T-helper 1 cell treated with Interleukin-12 subunit alpha and Interleukin-12 subunit beta and Interleukin-4 antibody, amounts not matched to agents 30 μg/mL and 1 μg/mL, for 36 hours (primary cell): ENCODE results near the gene CAMK1D.

ENCODE experiments used
- H3K27ac Mint-ChIP-seq: one replicate; pipeline ENCODE4 v1.8.0; 2021; ENCODE audit warnings: mild to moderate bottlenecking, mixed read lengths
- H3K27me3 Mint-ChIP-seq: one replicate; pipeline ENCODE4 v1.8.0; 2021; ENCODE audit warnings: low read depth, mixed read lengths
- H3K36me3 Mint-ChIP-seq: one replicate; pipeline ENCODE4 v1.8.0; 2021; ENCODE audit warnings: low read depth, mixed read lengths
- H3K4me1 Mint-ChIP-seq: one replicate; pipeline ENCODE4 v1.8.0; 2021; ENCODE audit warnings: low read depth, mixed read lengths
- H3K4me3 Mint-ChIP-seq: one replicate; pipeline ENCODE4 v1.8.0; 2021; ENCODE audit warnings: mild to moderate bottlenecking, moderate library complexity, mixed read lengths
- H3K9me3 Mint-ChIP-seq: one replicate; pipeline ENCODE4 v1.8.0; 2021; ENCODE audit warnings: mixed read lengths

The CAMK1D gene

DNA sequence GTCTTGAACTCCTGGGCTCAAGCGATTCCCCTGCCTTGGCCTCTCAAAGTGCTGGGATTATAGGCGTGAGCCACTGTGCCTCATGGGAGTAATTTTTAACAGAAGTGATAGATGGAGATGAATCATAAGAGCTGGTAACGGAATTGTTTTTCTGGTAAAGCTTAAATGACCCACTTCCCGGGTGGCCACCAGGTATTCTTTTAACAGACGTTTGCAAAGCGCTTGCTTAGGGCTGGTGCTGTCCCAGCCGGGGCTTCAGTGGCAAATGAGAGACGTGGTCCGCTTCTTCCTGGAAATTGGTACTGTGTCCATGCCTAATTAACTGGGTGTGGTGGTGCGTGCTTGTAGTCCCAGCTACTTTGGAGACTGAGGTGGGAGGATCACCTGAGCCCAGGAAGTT lies 23.5 kb downstream of the CAMK1D start:
- no peak overlapping the region for H3K27ac Mint-ChIP-seq
- H3K4me1 Mint-ChIP-seq = peaks cover 6% of the 10 kb centered on the region
- H3K27me3 Mint-ChIP-seq = no peaks in the 10 kb centered on the region
- no peaks in the 10 kb centered on the region for H3K9me3 Mint-ChIP-seq
- no peaks in the 10 kb centered on the region for H3K36me3 Mint-ChIP-seq
- H3K4me3 Mint-ChIP-seq = no peak overlapping the region

DNA sequence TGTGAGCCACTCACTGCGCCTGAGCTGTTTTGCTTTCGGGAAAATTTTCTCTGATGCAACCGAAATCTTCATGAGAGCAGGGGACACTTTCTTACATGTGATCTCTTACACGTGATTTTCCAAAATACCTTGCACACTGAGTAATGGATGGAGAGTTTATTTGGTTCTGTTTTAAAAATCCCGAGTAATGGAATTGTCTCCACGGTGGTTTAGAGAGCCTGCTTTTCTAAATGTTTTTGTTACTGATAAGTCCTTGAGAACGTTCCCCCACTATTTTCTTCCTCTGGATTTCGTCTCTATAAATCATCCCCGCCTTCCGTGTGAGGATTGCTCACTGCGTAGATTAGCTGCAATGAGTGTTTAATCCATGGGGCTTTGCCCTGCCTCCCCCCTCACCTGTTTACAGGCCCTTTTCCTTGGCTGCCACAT lies 25.7 kb downstream of the CAMK1D start:
- H3K27ac Mint-ChIP-seq = no peak overlapping the region
- no peaks in the 10 kb centered on the region for H3K27me3 Mint-ChIP-seq
- H3K4me1 Mint-ChIP-seq = peaks cover 2% of the 10 kb centered on the region
- H3K9me3 Mint-ChIP-seq = no peaks in the 10 kb centered on the region
- H3K4me3 Mint-ChIP-seq = no peak overlapping the region
- H3K36me3 Mint-ChIP-seq = no peaks in the 10 kb centered on the region

DNA sequence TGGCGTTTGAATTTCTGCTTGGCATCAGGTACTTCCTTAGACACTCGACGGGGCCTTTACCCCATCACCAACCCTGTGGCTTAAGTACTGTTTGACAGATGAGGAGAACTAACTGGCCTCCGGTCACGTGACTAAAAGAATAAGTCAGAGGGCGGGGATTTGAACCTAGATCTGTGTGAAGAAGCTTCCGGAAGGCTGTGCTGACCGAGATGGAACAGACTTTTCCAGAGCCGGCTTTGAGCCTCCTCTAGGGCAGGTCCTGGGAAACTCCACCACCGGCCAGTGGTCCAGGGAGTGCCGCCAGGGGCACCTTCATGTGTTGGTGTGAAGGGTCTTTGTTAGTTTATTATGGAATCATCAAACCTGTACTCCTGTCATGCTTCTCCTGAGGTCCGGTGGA lies 26.9 kb downstream of the CAMK1D start:
- H3K36me3 Mint-ChIP-seq = no peaks in the 10 kb centered on the region
- no peak overlapping the region for H3K27ac Mint-ChIP-seq
- H3K4me1 Mint-ChIP-seq = peaks cover 2% of the 10 kb centered on the region
- H3K4me3 Mint-ChIP-seq = no peak overlapping the region
- H3K9me3 Mint-ChIP-seq = no peaks in the 10 kb centered on the region
- no peaks in the 10 kb centered on the region for H3K27me3 Mint-ChIP-seq

DNA sequence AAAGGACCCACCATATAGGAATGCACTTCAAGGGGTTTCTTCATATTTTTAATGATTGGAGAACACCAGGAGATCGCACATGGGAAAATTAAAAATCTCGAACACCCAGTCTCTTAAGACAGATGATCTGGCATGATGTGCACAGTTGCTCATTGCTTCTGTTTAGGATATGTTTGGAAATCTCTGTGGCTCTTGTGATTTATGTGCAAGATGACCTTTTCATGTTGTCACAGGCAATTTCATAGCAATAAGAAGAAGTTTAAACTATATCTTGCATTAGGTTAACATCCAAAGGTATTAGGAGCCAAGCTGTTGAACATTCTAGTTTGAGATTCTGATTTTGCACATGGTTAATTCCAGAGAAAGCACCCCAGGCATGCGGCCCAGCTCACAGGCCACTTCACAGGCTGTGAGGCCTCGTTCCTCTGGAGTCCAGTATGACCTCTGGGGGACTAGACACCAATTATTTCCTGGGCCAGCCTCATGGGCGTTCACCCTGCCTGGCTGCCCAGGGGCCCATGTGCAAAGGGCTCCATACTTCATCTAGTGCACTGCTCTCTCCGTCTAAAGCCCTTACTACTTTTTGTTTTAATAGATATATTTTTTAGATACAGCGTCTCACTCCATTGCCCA lies 28.4 kb downstream of the CAMK1D start:
- H3K27me3 Mint-ChIP-seq = no peaks in the 10 kb centered on the region
- peaks cover 2% of the 10 kb centered on the region for H3K4me1 Mint-ChIP-seq
- H3K9me3 Mint-ChIP-seq = no peaks in the 10 kb centered on the region
- H3K27ac Mint-ChIP-seq = no peak overlapping the region
- no peaks in the 10 kb centered on the region for H3K36me3 Mint-ChIP-seq
- no peak overlapping the region for H3K4me3 Mint-ChIP-seq

DNA sequence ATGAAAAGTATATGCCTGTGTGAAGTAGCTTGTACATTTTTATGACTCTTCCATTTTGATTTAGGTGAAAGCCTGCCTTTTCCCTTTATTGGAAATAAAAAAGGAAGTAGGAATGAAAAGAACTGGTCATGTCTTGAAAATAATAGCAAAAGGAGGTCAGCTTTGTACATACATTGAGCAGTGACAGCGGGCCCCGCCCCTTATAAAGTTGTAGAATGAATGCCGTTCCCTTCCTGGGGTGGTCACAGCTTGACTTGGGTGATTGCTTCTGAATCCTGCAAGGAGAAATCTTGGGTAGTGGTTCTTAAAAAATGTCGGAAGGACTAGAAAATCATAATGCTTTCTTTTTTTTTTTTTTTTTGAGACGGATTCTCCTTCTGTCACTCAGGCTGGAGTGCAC lies 31.7 kb downstream of the CAMK1D start:
- Mint-ChIP-seq H3K27ac (no peak overlapping the region), H3K4me3 (no peak overlapping the region), H3K36me3 (peaks cover 5% of the 10 kb centered on the region)

DNA sequence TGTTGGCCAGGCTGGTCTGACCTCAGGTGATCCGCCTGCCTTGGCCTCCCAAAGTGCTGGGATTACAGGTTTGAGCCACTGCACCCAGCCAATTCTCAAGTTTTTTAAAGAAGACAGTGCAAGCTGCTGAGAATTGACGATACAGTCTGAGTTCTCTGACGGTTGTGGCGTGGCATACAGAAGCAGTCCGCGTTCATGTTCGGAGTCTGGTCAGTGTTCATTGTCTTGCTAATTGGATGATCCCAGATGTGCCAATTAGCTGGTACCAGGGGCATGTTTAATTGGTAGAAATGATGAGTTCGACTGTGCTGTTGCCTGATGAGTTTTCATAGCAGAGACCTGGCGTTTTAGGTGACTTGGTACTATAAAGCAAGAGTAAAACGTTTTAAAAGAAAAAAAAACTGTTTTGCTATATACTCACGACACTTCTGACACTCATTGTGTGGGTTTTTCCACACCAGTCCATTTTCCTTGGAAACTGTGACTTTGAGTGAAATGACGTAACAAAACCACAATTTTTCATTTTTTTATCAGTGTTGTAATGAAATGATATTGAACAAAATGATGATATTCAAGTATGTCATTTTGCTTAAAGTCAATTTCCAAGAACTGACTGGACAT lies 32.3 kb downstream of the CAMK1D start:
- H3K36me3 Mint-ChIP-seq = peaks cover 5% of the 10 kb centered on the region
- H3K9me3 Mint-ChIP-seq = peaks cover 18% of the 10 kb centered on the region
- H3K4me3 Mint-ChIP-seq = no peak overlapping the region
- no peaks in the 10 kb centered on the region for H3K27me3 Mint-ChIP-seq
- H3K27ac Mint-ChIP-seq = no peak overlapping the region
- H3K4me1 Mint-ChIP-seq = peaks cover 2% of the 10 kb centered on the region

More for the DNA sequence above, 31.7 kb downstream of the CAMK1D start:
- peaks cover 2% of the 10 kb centered on the region for H3K4me1 Mint-ChIP-seq
- H3K9me3 Mint-ChIP-seq = peaks cover 18% of the 10 kb centered on the region
- no peaks in the 10 kb centered on the region for H3K27me3 Mint-ChIP-seq

DNA sequence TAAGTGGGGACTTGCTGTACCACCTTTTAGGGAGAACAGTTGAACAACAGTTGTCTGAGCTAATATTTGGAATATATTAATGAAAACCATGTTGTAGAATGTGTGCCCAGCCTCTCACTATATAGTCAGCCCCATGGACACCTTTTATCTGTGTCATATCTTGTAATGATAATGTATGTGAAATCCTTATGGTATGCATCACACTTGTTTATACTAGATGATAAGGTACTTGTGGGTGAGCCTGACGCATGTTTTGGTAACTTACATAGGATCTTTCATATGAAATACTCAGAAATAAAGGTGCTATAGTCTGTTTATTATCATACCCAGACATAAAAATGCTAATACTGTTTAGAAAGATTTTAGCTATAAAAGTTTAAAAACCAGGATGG lies 32.8 kb downstream of the CAMK1D start:
- Mint-ChIP-seq H3K4me3 (no peak overlapping the region), H3K36me3 (peaks cover 5% of the 10 kb centered on the region), H3K4me1 (no peaks in the 10 kb centered on the region), H3K9me3 (peaks cover 18% of the 10 kb centered on the region), H3K27ac (no peak overlapping the region), H3K27me3 (no peaks in the 10 kb centered on the region)

DNA sequence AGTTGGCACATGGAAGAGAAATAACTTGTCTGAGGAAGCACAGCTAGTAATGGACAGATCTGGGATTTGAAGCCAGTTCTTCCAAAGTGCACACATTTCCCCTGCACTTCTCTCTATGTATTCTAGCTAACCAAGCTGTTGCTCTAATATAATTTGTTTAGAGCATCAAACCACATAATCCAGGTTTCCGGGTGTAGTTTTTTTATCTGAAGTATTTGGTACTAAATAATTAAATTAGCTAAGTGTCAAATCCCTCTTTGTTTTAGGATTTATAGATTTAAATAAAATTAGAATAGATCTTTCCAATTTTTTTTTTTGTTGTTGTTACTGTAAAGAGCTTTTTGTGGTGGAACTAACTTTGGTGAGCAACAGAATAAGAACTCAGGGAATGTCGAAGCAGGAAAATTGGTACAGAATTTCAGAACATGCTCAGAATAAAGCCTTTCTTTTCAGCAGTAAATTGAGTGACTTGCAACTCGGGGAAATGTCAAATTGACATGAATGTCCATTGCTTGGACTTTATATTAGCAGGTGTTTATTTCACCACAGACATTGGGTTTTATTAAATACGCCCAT lies 33.7 kb downstream of the CAMK1D start:
- Mint-ChIP-seq H3K27me3 (no peaks in the 10 kb centered on the region), H3K27ac (no peak overlapping the region), H3K9me3 (peaks cover 18% of the 10 kb centered on the region), H3K36me3 (peaks cover 5% of the 10 kb centered on the region), H3K4me3 (no peak overlapping the region), H3K4me1 (no peaks in the 10 kb centered on the region)

DNA sequence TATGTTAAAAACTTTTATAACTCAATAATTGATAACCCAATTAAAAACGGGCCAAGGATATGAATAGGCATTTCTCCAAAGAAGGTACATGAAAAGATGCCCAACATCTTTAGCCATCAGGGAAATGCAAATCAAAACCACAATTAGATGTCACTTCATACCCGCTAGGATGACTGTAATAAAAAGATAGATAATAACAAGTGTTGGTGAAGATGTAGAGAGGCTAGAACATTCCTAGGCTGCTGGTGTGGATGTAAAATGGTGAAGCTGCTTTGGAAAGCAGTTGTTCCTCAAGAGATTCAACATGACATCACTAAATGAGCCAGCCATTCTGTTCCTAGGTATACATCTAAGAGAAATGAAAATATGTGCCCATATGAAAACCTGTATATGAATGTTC lies 35.6 kb downstream of the CAMK1D start:
- peaks cover 2% of the 10 kb centered on the region for H3K4me1 Mint-ChIP-seq
- no peak overlapping the region for H3K4me3 Mint-ChIP-seq
- peaks cover 2% of the 10 kb centered on the region for H3K27me3 Mint-ChIP-seq
- H3K9me3 Mint-ChIP-seq = peaks cover 18% of the 10 kb centered on the region
- H3K36me3 Mint-ChIP-seq = peaks cover 5% of the 10 kb centered on the region
- H3K27ac Mint-ChIP-seq = no peak overlapping the region

DNA sequence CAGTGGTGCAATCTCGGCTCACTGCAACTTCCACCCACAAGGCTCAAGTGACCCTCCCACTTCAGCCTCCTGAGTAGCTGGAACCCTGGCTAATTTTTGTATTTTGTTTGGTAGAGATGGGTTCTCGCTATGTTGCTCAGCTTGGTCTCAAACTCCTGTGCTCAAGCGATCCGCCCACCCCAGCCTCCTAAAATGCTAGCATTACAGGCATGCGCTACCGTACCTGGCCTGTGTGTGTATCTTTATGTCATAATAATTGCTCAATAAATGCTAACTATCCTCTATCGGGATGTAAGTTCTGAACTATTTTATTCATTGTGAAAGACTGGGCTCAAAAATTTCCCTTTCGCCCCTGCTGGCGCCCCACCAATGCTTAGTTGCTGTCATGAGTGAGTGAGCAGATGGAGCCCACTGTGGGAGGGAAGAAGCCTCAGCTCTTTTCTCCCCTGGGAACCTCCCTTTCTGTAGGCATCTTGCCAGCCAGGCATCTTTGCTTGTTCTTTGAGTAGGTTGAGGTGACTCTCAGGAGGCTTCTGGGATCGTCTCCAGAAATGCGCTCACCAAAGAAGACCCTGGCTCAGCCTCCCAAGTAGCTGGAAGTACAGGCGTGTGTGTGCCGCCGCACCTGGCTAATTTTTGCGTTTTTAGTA lies 38.3 kb downstream of the CAMK1D start:
- Mint-ChIP-seq H3K36me3 (peaks cover 5% of the 10 kb centered on the region), H3K27ac (no peak overlapping the region), H3K4me1 (peaks cover 4% of the 10 kb centered on the region), H3K9me3 (peaks cover 18% of the 10 kb centered on the region), H3K4me3 (no peak overlapping the region), H3K27me3 (peaks cover 4% of the 10 kb centered on the region)

DNA sequence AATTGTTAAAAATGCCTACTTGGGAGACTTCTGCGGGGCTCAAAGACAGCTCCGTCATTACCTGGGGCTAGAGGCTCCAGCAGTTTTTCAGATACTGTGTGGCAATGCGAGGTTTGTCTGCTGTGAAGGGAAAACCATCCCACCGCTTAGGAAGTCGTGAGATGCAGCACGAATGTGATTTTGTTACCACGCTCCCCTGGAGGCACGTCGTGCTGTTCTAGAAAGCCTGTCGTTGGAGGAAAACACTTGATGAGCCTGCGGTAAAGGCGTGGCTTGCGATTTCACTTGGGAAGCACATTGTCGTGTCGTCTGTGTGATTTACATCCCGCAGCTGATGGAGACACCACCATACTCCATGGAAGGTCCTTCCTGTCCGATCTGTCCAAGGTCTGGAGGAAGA lies 39.3 kb downstream of the CAMK1D start:
- Mint-ChIP-seq H3K27me3 (peaks cover 4% of the 10 kb centered on the region), H3K9me3 (peaks cover 17% of the 10 kb centered on the region), H3K27ac (no peak overlapping the region), H3K36me3 (peaks cover 5% of the 10 kb centered on the region), H3K4me1 (peaks cover 4% of the 10 kb centered on the region), H3K4me3 (no peak overlapping the region)

DNA sequence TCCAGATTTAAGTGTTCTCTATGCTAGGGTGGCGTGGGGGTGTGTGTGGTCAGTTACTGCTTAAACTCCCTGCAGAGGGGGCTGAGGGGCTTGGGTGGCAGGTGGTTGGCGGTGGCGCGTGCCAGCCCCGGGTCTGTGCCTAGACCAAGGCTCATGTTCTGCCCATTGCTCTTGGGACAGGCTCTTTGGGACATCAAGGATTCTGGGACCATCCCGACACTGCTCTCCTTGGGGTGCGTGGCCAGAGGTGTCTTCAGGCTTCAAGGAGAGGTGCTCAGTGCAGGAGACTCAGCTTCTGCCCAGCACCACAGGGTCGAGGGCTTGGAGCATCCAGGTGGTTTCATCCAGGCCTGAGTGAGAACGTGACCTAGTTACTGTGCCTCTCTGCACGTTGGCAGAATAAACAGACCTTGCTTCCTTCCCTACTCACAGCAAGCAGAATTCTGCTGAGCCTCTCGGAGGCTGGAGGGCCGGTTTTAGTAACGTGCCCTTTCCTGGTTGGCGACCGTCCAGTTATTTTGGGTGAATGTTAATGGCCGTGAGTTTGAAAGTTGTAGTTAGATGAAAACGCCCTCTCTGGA lies 39.9 kb downstream of the CAMK1D start:
- no peak overlapping the region for H3K4me3 Mint-ChIP-seq
- H3K4me1 Mint-ChIP-seq = peaks cover 4% of the 10 kb centered on the region
- peaks cover 4% of the 10 kb centered on the region for H3K27me3 Mint-ChIP-seq
- peaks cover 5% of the 10 kb centered on the region for H3K36me3 Mint-ChIP-seq
- H3K9me3 Mint-ChIP-seq = peaks cover 12% of the 10 kb centered on the region
- H3K27ac Mint-ChIP-seq = no peak overlapping the region

DNA sequence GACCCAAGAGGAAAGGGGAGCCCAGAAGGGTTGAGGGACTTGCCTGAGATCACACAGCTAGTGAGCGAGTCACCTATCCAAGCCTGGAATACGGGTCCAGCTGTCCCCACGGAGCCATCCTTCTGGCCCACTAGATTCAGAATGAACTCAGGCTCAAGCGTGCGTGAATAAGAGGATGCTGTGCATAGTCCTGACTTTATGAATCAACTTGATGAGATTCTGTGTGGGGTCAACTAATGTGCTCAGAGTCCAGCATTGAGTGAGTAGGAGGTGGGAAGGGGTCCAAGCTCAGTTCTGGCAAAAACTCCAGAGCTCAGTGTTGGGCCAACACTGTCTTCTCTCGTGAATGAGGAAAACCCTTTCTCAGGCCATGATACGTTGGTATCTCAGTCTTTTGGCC lies 41.4 kb downstream of the CAMK1D start:
- Mint-ChIP-seq H3K4me1 (peaks cover 4% of the 10 kb centered on the region), H3K27me3 (peaks cover 4% of the 10 kb centered on the region), H3K36me3 (no peaks in the 10 kb centered on the region), H3K4me3 (no peak overlapping the region), H3K9me3 (no peaks in the 10 kb centered on the region), H3K27ac (no peak overlapping the region)

DNA sequence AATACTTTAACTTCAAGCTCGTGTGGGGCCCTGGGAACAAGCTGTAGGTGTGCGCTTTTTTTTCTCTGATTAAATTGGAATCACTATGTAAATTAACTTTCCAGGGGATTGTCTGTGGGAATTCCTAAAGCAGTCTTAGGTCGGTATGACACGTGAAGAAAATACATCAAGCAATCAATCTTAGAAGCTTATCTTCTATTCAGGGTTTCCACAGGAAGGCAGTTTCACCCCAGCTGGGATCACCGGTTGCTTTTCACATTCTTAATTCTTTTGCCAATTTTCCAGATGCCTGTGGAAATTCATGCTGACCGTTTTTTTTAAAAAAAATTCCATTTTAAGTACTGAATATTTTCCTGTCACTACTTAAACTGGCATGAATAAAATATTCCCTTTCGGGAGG lies 41.9 kb downstream of the CAMK1D start:
- H3K4me1 Mint-ChIP-seq = peaks cover 4% of the 10 kb centered on the region
- peaks cover 4% of the 10 kb centered on the region for H3K27me3 Mint-ChIP-seq
- no peak overlapping the region for H3K4me3 Mint-ChIP-seq
- H3K27ac Mint-ChIP-seq = no peak overlapping the region
- no peaks in the 10 kb centered on the region for H3K36me3 Mint-ChIP-seq
- no peaks in the 10 kb centered on the region for H3K9me3 Mint-ChIP-seq

DNA sequence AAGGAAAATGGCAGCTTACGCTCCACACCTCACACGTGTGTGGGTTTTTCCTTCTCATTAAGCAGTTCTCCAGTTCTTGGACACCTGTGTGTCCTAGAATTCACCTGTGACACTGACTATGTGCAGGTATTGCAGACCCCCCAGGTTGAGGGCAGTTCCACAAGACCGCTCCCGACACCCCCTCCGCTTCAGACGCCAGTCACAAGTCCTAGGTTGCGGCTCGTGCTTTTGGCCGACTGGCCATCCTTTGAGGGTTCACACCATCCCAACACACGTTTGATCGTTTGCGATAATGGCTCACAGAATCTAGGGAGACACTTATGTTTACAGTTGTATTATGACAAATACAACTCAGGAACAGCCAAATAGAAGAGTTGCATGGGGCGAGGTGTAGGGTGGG lies 44.5 kb downstream of the CAMK1D start:
- Mint-ChIP-seq H3K9me3 (no peaks in the 10 kb centered on the region), H3K27me3 (peaks cover 4% of the 10 kb centered on the region), H3K36me3 (no peaks in the 10 kb centered on the region), H3K27ac (no peak overlapping the region), H3K4me1 (peaks cover 4% of the 10 kb centered on the region), H3K4me3 (no peak overlapping the region)
